Upper lobe of right lung (tissue), 1 donor: Measurements from ENCODE around the gene WNT11. TPM values are rescaled to one million over a fixed set of nuclear protein-coding genes. Genes with fewer than 3 reads are reported as not detected.

Source experiments
- ATAC-seq: fragments of 200-7000 bp; cut with Tn5 transposase; one replicate; pipeline ENCODE4 v1.9.1; 2020; ENCODE audit warnings: mild to moderate bottlenecking, moderate library complexity
- DNase-seq: peaks from one replicate; pipeline ENCODE4 v3.0.0-alpha.2; 2020
- H3K27ac ChIP-seq: fragments of 200-600 bp; one replicate; pipeline ENCODE4 v1.8.0; 2022
- H3K27me3 ChIP-seq: fragments of 200-600 bp; one replicate; pipeline ENCODE4 v1.8.0; 2022; ENCODE audit warnings: mild to moderate bottlenecking
- H3K36me3 ChIP-seq: fragments of 200-600 bp; one replicate; pipeline ENCODE4 v1.8.0; 2022
- H3K4me1 ChIP-seq: fragments of 200-600 bp; one replicate; pipeline ENCODE4 v1.8.0; 2022
- H3K4me3 ChIP-seq: fragments of 200-600 bp; one replicate; pipeline ENCODE4 v1.8.0; 2022; ENCODE audit warnings: mild to moderate bottlenecking
- H3K9me3 ChIP-seq: fragments of 200-600 bp; one replicate; pipeline ENCODE4 v1.8.0; 2022
- CTCF ChIP-seq: fragments of 200-600 bp; IDR thresholded peaks from one replicate; pipeline ENCODE4 v1.8.0; 2022; ENCODE audit warnings: antibody characterized with exemption
- intact Hi-C: fragments of 100-400 bp; cut with DNase I; formaldehyde crosslinking; loops from one replicate; pipeline ENCODE4 v1.11.0; 2022
- total RNA-seq: library from RNA; stranded (reverse); fragmentation: NEBNext Ultra II Directional; extraction: Animal tissue kit (Norgen Biotek cat#: 25700); gene quantifications from one replicate; pipeline ENCODE4 v1.2.1, GENCODE V29; 2021
- donor health status: DM: no; HTN: yes; CAD: no; lungs with severe emphysema.

WNT11 gene
- total RNA-seq, 1 donor from 2014 or later: 8.7 TPM

GRCh38 chr11:76151556-76152085 lies 54.7 kb downstream of the WNT11 start:
- intact Hi-C loops: loop anchor here (5.0 kb wide), 1 partner anchor 254 kb away; no protein-coding TSS in a partner anchor
- no peaks in the 10 kb centered on the region for H3K36me3 ChIP-seq
- DNase-seq (no peak), ATAC-seq (no peak)
- peaks cover 12% of the 10 kb centered on the region for H3K4me1 ChIP-seq
- H3K9me3 ChIP-seq: no peaks in the 10 kb centered on the region
- H3K27me3 ChIP-seq: no peaks in the 10 kb centered on the region
- TF ChIP-seq CTCF: no peak
- no peak overlapping the region for H3K4me3 ChIP-seq
- H3K27ac ChIP-seq: no peak overlapping the region

- Histone ChIP-seq H3K27ac (no peak overlapping the region), H3K36me3 (no peaks in the 10 kb centered on the region), H3K27me3 (no peaks in the 10 kb centered on the region), H3K9me3 (no peaks in the 10 kb centered on the region), H3K4me1 (peaks cover 12% of the 10 kb centered on the region), H3K4me3 (no peak overlapping the region)
- DNase-seq (no peak), ATAC-seq (no peak)
- intact Hi-C loops: loop anchor here (5.0 kb wide), 1 partner anchor 253 kb away; no protein-coding TSS in a partner anchor
- TF ChIP-seq CTCF: no peak
These were observed 56.2 kb downstream of the WNT11 start for GRCh38 chr11:76150141-76150540.

GRCh38 chr11:76149713-76150112 lies 56.6 kb downstream of the WNT11 start:
- H3K27me3 ChIP-seq: no peaks in the 10 kb centered on the region
- intact Hi-C loops: loop anchor here (5.0 kb wide), 1 partner anchor 252 kb away; no protein-coding TSS in a partner anchor
- H3K4me3 ChIP-seq: no peak overlapping the region
- ATAC-seq: no peak
- H3K27ac ChIP-seq: no peak overlapping the region
- H3K9me3 ChIP-seq: no peaks in the 10 kb centered on the region
- no peaks in the 10 kb centered on the region for H3K36me3 ChIP-seq
- H3K4me1 ChIP-seq: peaks cover 12% of the 10 kb centered on the region
- no peak for DNase-seq
- TF ChIP-seq CTCF: no peak

GRCh38 chr11:76148941-76149613 lies 57.2 kb downstream of the WNT11 start:
- no peak for ATAC-seq
- no peak for TF ChIP-seq CTCF
- no peaks in the 10 kb centered on the region for H3K9me3 ChIP-seq

GRCh38 chr11:76148231-76148630 lies 58.1 kb downstream of the WNT11 start:
- no peaks in the 10 kb centered on the region for H3K27me3 ChIP-seq
- H3K27ac ChIP-seq: no peak overlapping the region
- no peak for TF ChIP-seq CTCF
- ATAC-seq (no peak), DNase-seq (no peak)
- H3K4me1 ChIP-seq: peaks cover 10% of the 10 kb centered on the region
- intact Hi-C loops: no loop called here
- no peak overlapping the region for H3K4me3 ChIP-seq
- H3K9me3 ChIP-seq: no peaks in the 10 kb centered on the region
- no peaks in the 10 kb centered on the region for H3K36me3 ChIP-seq

More at GRCh38 chr11:76148941-76149613, 57.2 kb downstream of the WNT11 start:
- no peak overlapping the region for H3K4me3 ChIP-seq
- H3K27me3 ChIP-seq: no peaks in the 10 kb centered on the region
- DNase-seq: no peak
- intact Hi-C loops: no loop called here
- H3K27ac ChIP-seq: no peak overlapping the region
- H3K4me1 ChIP-seq: peaks cover 12% of the 10 kb centered on the region
- no peaks in the 10 kb centered on the region for H3K36me3 ChIP-seq
